ENCODE results near the gene ABI1.

ABI1 gene

GRCh38 chr10:26821699-26822570, 38.8 kb downstream of the ABI1 start:
- POLR2A ChIA-PET, result no interaction called here
- peaks cover 0 to 6% of the 10 kb centered on the region in 2 experiments; a peak in 1 of 3 replicates for H3K36me3 ChIP-seq (ENCODE audit: control insufficient read depth in 2 of 2, insufficient read depth in 1 of 2, low read length in 2 of 2)
- H3K9me3 ChIP-seq (ENCODE audit: control insufficient read depth, insufficient read depth, low read depth, low read length), result no peaks in the 10 kb centered on the region
- no peak overlapping the region for H3K27ac ChIP-seq (ENCODE audit: extremely low read depth, low read depth, low read length)
- no peak overlapping the region for H3K4me3 ChIP-seq (ENCODE audit: low read depth, low read length)
- CTCF ChIA-PET, result no interaction called here
- H3K4me1 ChIP-seq (ENCODE audit: control insufficient read depth, insufficient read depth, low read length), result no peaks in the 10 kb centered on the region
- TF ChIP-seq ZNF433 (tag by site-specific recombination; IDR thresholded peaks at IDR 0.05; ENCODE audit: low read depth) (no peak), PRDM6 (tag by site-specific recombination; IDR thresholded peaks at IDR 0.05) (peak; percentile 75), SALL2 (tag by site-specific recombination; IDR thresholded peaks at IDR 0.05; ENCODE audit: borderline replicate concordance) (no peak), ZNF670 (tag by site-specific recombination; IDR thresholded peaks at IDR 0.05; ENCODE audit: low read depth) (no peak), ZFHX2 (tag by site-specific recombination; conservative IDR thresholded peaks at IDR 0.05) (no peak), PATZ1 (tag by site-specific recombination; IDR thresholded peaks at IDR 0.05) (no peak), BCL6B (tag by site-specific recombination; IDR thresholded peaks at IDR 0.05) (peak; percentile 97), ZFP69B (tag by site-specific recombination; IDR thresholded peaks at IDR 0.05) (no peak), WT1 (tag by site-specific recombination; IDR thresholded peaks at IDR 0.05) (peak; percentile 49; the same call in 1 of the 2 replicates), ZXDB (tag by site-specific recombination; IDR thresholded peaks at IDR 0.05) (0 out of 2 replicates have a peak, but pooled peaks have one; percentile 21), ZNF274 (IDR thresholded peaks at IDR 0.05; ENCODE audit: low read length) (no peak), ZNF274 (tag by site-specific recombination; IDR thresholded peaks at IDR 0.05; ENCODE audit: borderline replicate concordance) (no peak), ZNF843 (tag by site-specific recombination; IDR thresholded peaks at IDR 0.05) (0 out of 2 replicates have a peak, but pooled peaks have one; percentile 38), SETDB1 (IDR thresholded peaks at IDR 0.05; ENCODE audit: insufficient read length, low read length) (no peak), OSR2 (tag by site-specific recombination; IDR thresholded peaks at IDR 0.05) (no peak), ZNF626 (tag by site-specific recombination; IDR thresholded peaks at IDR 0.05) (no peak), PRDM2 (tag by site-specific recombination; IDR thresholded peaks at IDR 0.05; ENCODE audit: borderline replicate concordance) (no peak), KLF1 (tag by site-specific recombination; IDR thresholded peaks at IDR 0.05) (no peak), ZNF223 (tag by site-specific recombination; IDR thresholded peaks at IDR 0.05) (no peak), ZNF19 (tag by site-specific recombination; IDR thresholded peaks at IDR 0.05; ENCODE audit: low read depth) (no peak), ZNF202 (tag by site-specific recombination; IDR thresholded peaks at IDR 0.05; ENCODE audit: borderline replicate concordance) (no peak), TSHZ1 (tag by site-specific recombination; IDR thresholded peaks at IDR 0.05; ENCODE audit: borderline replicate concordance) (no peak)

Data from HEK293 (cell line).